GM19035 (cell line): ENCODE data around the gene CEACAM8.
"Not testable (repeated sequence)": the region's sequence is repeated elsewhere in the genome, so short reads cannot be mapped to it uniquely, and the experiment has no call there.

Experiments
- ATAC-seq: cut with Tn5 transposase; IDR thresholded peaks from one replicate; pipeline ENCODE4 v1.9.1; 2021; ENCODE audit not compliant: unreplicated experiment

Gene CEACAM8

DNA sequence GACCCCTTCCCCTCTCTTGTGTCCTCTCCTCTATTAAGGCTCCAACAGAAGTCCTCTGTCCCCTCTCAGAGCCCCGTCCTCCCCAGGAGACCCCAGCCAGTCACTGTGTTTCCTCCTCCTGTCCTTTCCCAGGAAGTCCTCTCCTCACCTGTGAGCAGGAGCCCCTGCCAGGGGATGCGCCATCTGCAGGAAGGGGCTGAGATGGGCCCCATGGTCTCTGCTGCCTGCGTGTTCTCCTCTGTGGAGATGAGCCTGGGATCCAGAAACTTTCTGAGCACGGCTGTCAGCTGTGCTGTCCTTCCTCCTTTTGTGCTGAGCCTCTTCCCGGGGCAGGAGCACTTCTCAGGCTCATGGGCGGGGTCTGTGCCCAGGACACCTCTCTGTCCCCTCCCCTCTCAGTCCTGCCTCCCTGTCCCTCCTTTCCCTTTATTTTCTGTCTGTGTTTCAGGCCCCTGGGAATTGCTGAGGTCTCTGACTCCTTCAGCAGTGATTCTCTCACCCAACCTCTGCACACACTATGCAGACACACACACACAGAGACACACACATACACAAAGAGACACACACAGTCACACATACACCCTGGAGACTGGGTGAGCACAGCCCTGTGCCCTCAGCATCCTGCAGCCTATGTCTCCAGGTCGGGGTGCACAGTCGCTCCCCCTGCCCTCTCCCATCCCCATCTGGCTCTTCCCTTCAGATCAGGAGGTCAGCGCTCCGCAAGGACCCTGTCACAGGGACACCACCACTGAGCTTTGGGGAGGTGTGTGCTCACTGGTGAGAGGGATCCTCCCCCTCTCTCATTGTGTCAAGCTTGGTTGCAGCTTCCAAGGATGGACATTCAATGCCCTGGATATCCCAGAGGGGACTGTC is at the start of gene CEACAM8:
Gene CEACAM8, minus strand, starts transcription at position 308 of the 873 bp plus-strand sequence. Its CDS starts 96 bp downstream, at position 212.
- ATAC-seq, result no peak

DNA sequence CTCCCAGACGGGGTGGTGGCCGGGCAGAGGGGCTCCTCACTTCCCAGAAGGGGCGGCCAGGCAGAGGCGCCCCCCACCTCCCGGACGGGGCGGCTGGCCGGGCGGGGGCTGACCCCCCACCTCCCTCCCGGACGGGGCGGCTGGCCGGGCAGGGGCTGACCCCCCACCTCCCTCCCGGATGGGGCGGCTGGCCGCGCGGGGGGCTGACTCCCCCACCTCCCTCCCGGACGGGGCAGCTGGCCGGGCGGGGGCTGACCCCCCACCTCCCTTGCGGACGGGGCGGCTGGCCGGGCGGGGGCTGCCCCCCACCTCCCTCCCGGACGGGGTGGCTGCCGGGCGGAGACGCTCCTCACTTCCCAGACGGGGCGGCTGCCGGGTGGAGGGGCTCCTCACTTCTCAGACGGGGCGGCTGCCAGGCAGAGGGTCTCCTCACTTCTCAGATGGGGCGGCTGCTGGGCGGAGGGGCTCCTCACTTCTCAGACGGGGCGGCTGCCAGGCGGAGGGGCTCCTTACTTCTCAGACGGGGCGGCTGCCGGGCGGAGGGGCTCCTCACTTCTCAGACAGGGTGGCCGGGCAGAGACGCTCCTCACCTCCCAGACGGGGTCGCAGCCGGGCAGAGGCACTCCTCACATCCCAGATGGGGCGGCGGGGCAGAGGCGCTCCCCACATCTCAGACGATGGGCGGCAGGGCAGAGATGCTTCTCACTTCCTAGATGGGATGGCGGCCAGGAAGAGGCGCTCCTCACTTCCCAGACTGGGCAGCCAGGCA is 44.8 kb upstream of the CEACAM8 start:
- not testable (repeated sequence) for ATAC-seq

DNA sequence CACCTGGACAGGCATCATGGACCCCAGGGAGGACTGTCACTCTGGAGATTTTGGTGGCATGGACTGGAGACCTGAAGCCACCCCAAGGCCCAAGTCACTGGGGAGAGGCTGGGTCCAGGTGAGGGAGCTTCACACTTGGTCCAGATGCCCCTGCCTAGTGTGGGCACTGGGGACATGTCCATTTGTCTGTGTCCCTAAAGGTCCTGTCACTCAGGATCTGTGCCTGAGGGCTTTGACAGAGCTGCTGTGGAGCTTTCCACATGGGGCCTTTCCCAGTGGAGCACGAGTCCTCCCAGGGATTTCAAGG is 40.5 kb upstream of the CEACAM8 start:
- no peak for ATAC-seq

DNA sequence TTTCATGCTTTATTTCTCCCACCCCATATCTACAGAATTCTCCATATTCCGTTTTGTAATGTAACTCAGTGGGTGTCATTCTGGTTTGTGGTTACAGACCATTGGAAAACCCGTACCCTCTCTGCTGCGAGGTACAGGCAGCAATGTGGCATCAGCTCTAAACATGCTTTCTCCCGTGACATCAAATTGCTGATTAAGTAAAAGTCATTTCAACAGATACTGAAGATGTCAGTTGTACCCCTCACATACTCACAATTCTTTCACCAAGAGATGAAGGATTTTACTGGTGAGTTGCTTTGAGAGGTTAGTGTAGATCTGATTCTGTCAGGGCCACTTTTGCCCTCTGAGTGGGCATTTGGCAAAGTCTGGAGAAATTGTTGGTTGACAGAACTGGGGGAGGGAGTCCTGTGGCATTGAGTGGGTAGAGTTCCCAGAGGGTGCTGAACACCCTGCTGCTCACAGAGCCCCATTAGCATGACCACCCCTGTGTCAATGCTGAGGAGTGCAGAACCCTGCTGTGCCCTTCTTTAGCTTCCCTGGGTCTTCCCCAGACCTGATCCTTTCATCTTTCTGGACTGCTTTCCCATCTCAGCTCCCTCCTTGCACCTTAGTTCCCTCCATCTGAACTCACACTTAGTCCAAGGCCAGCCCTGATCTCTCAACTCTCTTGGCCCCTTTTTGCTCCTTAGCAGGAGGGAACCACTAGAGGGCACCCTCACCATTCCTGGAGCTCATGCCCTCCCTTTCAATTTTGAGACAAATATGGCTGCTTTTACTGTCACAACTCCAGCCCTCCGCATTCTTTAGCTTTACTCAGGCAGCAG is 39.9 kb upstream of the CEACAM8 start:
- no peak for ATAC-seq

DNA sequence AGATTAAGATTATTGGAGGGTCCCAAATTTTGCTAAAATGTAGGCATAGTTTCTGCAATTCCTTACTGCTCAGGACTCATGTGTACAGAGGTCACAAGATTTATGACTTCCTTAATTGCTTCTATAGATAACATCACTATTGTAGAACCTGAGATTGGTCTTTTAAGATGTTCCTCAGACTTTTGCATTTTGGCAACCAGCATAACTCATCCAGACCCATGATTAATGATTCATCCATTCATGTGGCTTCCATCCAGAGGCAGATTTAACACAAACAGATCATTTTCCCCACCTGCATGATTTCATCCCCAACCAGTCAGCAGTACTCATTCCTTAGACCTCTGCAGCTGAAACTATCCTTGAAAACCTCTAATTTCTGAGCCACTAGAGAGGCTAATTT is 34.5 kb upstream of the CEACAM8 start:
- no peak for ATAC-seq

DNA sequence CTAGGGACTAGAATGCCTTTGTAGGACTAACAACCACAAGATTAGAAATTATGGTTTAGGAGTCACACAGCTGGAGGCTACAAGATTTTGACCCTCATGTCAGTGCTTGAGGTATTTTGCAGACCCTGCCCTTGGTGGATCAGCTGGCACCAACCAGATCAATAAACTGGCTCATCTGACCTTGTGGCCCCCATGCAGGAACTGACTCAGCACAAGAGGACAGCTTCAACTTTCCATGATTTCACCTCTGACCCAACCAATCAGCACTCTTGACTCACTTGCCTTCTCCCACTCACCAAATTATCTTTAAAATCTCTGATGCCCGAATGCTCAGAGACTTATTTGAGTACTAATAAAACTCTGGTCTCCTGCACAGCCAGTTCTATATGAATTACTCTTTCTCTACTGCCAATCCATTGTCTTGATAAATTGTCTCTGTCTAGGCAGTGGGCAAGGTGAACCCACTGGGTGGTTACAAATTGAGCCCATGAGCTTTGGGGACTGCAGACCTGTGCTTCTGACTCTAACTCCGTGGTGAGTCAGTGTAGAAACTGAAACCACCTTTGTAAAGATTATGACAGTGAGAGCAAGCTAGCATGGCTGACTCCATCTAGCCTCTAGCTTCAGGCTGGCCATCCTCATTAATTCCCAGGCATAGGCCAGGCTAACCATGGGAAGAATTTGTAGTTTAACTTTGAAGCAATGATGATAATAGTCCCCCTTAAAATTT is 33.9 kb upstream of the CEACAM8 start:
- ATAC-seq, result no peak

DNA sequence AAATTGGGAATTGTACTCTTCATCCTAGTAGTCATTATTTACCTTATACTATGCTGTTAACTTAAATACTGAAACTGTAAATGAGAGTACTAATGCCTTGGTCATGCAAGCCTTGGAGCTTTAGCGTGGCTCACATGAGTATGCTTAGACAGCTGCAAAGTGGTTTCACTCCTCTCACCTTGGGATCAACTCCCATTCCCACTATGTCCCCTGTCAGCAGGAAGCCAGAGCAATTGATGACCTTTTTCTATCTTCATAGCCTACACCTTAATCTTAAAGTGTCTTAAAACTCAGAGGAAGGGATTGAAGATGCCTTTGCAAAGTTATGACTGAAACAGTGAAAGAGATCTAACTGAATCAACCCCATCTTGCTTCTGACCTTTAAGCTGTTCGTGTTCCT is 33.2 kb upstream of the CEACAM8 start:
- ATAC-seq, result no peak

DNA sequence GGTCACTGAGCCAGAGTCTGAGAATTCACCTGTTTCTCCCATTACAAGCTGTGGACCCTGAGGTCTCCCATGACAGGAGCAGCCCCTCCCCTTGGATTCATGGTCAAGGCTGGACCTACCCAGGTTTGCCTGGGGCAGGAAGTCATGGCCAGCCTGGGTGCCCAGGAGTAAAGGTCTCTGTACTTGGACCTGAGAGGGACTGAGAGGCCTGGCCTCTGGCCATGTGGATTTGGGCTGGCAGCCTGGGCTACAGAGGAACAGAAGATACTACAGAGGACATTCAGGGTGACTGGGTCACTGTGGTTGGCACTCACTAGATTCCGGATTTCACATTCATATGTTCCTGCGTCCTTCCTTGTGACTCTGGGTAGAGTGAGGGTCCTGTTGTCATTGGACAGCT is 31.5 kb upstream of the CEACAM8 start:
- ATAC-seq, result no peak

DNA sequence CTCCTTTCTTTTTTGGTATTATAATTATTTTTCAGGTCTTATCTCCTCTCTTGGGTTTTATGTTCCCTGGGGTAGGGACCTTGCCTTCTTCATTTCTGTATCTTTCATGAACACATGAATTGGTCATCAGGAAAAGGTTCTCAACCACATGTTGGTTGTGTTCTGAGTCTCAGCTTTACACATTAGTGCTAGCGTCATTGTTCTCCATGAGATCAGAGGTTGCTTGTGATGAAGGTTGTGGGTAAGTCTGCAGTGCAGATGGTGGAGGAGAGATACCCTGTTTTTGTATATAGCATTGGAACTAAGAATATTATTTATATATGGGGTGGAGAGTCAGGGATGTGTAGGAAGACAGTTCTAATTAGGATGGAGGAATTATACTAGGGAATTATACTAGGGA is 24.5 kb upstream of the CEACAM8 start:
- no peak for ATAC-seq

DNA sequence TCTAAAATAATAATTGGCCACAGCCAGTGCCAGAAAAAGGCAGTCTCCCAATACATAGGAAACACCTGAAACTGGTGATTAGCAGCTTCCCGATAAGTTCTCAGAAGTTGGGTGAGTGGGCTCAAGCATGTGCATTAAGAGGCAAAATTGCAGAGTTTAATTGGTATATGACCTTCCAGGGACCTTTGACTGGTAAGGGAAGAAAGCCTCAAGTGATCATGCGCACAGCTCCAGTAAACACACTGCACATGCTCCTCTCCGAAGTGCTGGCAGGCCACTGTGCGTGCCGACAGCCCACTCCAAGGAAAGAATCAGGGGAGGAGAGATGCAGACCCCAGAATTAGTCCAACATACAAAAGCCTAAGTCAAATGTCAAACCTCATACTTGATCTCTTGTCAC is 18.9 kb upstream of the CEACAM8 start:
- ATAC-seq, result no peak

DNA sequence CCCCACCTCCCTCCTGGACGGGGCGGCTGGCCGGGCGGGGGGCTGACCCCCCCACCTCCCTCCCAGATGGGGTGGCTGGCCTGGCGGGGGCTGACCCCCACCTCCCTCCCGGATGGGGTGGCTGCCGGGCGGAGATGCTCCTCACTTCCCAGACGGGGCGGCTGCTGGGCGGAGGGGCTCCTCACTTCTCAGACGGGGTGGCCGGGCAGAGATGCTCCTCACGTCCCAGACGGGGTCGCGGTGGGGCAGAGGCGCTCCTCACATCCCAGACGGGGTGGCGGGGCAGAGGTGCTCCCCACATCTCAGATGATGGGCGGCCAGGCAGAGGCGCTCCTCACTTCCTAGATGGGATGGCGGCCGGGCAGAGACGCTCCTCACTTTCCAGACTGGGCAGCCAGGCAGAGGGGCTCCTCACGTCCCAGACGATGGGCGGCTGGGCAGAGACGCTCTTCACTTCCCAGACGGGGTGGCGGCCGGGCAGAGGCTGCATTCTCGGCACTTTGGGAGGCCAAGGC is 15.7 kb upstream of the CEACAM8 start:
- not testable (repeated sequence) for ATAC-seq

DNA sequence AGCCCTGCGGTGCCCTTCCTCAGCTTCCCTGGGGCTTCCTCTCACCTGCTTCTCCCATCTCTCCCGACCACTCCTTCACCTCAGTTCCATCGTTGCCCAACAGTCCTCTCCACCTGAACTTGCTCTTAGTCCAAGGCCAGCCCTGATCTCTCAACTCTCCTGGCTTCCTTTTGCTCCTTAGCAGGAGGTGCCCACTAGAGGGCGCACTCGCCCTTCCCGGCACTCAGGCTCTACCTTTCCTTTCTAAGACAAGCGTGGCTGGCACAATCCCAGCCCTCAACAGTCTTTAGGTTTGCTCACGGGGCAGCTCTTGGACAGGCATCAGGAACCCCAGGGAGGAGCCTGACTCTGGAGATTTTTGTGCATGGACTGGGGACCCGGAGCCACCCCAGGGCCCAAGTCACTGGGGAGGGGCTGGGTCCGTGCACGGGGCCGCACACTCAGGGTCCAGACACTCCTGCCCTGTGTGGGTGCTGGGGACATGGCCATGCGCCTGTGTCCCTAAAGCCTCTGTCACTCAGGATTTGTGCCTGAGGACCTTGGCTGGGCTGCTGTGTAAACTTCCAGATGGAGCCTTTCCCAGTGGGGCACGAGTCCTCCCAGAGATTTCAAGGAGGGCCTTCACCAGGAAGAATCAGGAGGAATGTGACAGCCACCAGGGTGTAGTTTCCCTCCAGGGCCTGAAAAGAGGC is 12.1 kb upstream of the CEACAM8 start:
- no peak for ATAC-seq

DNA sequence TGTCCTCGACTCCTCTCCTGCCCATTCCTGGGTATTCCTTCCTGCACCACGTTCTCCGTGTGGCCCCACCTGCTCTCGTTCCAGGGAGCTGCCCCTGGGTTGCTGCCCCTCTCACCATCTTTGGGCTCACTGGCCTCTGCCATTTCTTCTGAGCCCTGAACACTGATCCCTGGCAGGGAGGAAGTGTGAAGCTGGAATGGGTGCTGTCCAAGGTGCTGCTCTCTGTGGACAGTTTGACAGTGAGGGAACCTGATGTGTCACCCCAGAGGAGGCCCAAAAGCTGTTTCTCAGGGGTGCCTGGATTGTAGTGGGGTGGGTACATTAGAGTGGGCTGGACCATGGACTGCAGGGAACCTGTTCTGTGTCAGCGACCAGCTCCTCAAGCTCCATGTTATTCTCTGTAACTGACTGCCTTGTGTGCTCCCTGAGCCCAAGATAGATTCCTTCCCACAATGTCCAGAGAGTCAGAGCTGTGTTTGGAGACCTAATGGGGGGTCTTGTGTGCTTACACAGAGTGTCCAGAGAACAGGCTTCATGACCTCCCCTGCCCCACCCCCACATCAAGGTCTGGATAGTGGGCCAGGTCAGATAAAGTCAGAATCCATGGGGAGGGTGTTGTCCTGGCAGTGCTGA is 7.2 kb upstream of the CEACAM8 start:
- no peak for ATAC-seq

DNA sequence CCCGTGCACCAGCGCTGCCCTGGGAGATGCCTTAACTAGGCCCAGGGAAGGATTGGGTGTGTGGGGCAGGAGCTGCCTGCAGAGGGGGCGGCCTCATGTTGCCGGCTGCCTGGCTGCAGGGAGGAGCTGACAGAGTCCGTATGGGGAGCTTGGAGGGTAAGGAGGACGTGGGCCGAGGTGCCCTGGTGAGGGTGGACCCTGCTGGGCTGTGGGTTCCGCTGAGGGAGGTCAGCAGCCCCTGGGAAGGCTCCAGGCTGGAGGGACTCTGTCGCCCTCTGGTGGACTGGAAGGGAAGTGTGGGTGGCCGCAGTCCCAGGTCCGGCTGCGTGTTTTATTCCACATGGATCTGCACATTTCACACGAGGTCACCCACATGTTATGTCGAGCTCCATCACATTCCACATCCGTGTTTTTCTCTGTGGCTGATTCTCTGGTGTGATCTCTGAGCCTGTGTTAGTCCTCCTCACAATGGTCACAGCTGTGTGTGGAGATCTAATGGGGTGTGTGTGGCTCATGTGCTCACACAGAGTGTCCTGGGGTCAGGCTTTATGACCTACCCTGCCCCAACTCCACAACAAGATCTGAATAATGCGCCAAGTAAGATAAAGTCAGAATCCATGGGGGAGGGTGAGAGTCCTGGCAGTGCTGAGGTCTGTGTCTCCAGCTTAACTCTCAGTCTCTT is 1.8 kb upstream of the CEACAM8 start:
- ATAC-seq, result no peak

DNA sequence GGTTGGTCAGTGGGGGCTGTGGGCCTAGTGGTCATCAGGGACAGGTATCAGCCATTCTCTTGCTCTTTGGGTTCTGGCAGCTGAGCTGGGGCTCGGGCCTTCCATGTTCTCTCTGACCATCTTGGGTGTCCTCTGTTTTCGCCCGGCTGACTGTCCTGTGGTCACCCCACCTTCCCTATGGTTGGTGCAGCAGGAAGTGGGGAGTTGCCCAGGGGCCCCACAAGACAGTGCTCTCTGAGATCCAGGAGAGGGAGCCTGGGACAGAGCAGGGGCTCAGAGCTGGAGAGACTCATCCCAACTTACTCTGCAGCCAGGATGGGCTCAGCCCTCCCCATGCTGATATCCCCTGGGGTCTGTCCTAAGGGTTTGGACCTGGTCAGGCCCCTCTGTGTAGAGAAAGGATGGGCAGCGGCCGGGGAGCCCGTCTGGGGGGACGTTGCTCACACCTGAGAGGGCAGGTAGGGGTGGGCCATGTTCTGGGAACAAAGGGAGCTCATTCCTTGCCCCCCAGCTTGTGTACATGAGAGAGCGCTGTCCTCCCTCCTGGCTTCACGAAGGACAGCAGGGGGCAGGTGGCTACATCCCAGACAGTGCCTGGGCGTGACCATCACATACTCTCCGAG is 937 bp upstream of the CEACAM8 start:
- ATAC-seq, result no peak

DNA sequence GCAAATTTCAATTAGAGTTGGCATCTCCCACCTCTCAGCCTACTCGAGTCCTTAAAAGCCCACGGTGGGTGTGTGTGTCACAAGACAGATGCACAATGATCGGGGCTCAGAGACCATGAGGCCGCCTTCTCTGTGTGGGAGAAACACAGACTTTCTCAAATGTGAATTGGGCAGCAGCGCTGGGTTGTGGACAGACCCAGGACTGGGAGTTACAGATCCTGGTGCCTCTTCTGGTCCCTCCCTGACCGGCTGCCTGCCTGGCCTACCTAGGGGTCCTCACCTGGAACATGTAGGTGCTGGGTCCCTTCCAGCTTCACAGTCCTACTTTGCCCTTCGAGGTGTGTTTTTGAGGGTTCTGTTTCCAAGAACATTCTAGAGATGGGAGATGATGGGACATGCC is 4.9 kb downstream of the CEACAM8 start:
- ATAC-seq, result no peak

DNA sequence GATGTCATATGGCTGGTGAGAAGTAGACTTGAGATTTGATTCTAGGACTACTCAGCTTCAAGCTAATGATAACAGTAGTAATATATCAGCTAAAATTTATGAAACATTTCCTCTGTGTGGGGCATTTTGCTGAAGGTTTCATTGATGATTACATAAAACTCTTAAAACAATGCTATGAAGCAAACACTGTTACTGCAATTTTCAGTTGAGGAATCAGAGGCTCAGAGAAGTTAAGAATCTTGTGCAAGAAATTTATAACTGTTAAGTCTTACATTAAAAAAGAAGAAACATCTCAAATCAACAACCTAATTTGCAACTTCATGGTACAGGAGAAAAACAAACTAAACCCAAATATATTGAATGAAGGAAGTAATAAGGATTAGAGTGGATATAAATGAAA is 10.3 kb downstream of the CEACAM8 start:
- ATAC-seq, result no peak

DNA sequence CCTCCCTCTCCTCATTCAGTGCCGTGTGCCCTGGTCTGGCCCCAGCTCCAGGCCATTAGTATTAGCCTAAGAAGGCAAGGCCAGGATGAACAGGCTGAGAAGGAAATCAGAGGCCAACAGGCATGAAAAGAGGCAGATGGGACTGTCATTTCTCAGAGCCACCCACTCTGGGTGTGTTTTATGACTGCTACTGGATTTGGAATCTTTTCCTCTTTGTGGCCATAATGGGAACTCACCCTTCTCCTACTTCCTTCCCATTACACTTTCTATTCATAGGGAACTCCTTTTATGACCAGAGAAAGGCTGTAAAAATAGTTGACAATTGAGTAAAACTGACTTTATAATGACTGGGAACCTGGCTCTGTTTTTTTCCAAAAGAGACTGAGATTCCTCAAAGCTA is 17.7 kb downstream of the CEACAM8 start:
- ATAC-seq, result no peak

DNA sequence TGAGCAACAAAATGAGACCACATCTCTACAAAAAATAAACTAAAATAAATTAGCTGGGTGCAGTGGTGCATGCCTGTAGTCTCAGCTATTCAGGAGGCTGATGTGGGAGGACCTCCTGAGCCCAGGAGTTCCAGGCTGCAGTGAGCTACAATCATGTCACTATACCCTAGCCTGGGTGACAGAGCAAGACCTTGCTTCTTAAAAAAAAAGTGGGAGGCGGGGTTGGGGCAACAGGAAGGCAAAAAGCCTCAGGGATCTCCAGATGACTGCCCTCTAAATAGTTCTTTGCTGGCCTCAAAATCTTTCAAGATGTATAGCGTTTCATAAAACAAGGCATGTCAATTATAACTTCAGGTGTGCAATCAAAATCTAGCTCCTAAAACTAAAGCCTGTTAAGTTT is 18.5 kb downstream of the CEACAM8 start:
- ATAC-seq, result no peak
